Measurements from ENCODE around the gene RNF34. TPM values are rescaled to one million over a fixed set of nuclear protein-coding genes. Genes with fewer than 3 reads are reported as not detected.

RNF34 gene
- total RNA-seq, 1 experiment from 2014 or later = 66.4 TPM

- peak; percentile 55 for TF ChIP-seq CTCF (conservative IDR thresholded peaks at IDR 0.05)
- Histone ChIP-seq H2BK20ac (ENCODE audit: low read depth, low read length, poor library complexity, severe bottlenecking) (no peak overlapping the region), H2AK5ac (ENCODE audit: insufficient read length, low read length) (no peak overlapping the region), H3K4me1 (ENCODE audit: insufficient read depth, low read length) (no peaks in the 10 kb centered on the region), H2BK12ac (ENCODE audit: insufficient read length, low read depth, low read length) (no peak overlapping the region), H4K8ac (replicated peaks; ENCODE audit: insufficient read length, low read depth, low read length) (no peak overlapping the region), H3K18ac (ENCODE audit: insufficient read length, low read depth, low read length) (no peak overlapping the region), H3K14ac (ENCODE audit: insufficient read depth, low read length) (no peak overlapping the region), H2BK5ac (ENCODE audit: insufficient read length, low read length) (no peak overlapping the region), H3K56ac (ENCODE audit: insufficient read length, low read depth, low read length) (no peak overlapping the region), H3K23ac (ENCODE audit: insufficient read length, low read depth, low read length) (no peak overlapping the region), H3K9me3 (ENCODE audit: control insufficient read depth, low read depth, low read length) (no peaks in the 10 kb centered on the region), H4K20me1 (ENCODE audit: control insufficient read depth, insufficient read depth, insufficient read length) (peaks cover 3% of the 10 kb centered on the region), H3K27me3 (ENCODE audit: insufficient read depth, low read length) (no peaks in the 10 kb centered on the region), H2BK15ac (ENCODE audit: low read depth, low read length) (no peak overlapping the region), H3K4me2 (ENCODE audit: insufficient read depth, insufficient read length, low read length) (no peak overlapping the region), H3K79me2 (ENCODE audit: insufficient read depth, low read length) (no peaks in the 10 kb centered on the region), H3K27ac (ENCODE audit: insufficient read length, low read depth, low read length) (no peak overlapping the region), H3K23me2 (ENCODE audit: insufficient read length, low read depth, low read length, poor library complexity, severe bottlenecking) (no peaks in the 10 kb centered on the region), H3K9ac (ENCODE audit: extremely low read depth, insufficient read length, low read length) (no peak overlapping the region), H3K79me1 (ENCODE audit: insufficient read depth, low read depth, low read length, poor library complexity, severe bottlenecking) (peaks cover 7% of the 10 kb centered on the region), H3T11ph (ENCODE audit: low read length) (no peak overlapping the region), H2AFZ (ENCODE audit: low read length) (no peak overlapping the region), H4K5ac (ENCODE audit: insufficient read length, low read depth, low read length) (no peak overlapping the region), H3K4ac (ENCODE audit: low read depth, low read length) (no peak overlapping the region), H2BK120ac (ENCODE audit: low read depth, low read length, poor library complexity, severe bottlenecking) (no peak overlapping the region), H4K91ac (ENCODE audit: insufficient read length, low read depth, low read length) (no peak overlapping the region)
- Mint-ChIP-seq H3K27ac (peak overlapping the region in 1 of 3 experiments; percentile 90; a peak in 1 of 7 replicates), H3K4me1 (peaks cover 2 to 15% of the 10 kb centered on the region in 2 experiments; a peak in 2 of 4 replicates), H3K36me3 (ENCODE audit: insufficient read depth in 1 of 3, low read depth in 3 of 3) (peaks cover 47 to 81% (median 77%) of the 10 kb centered on the region in 3 experiments), H3K9me3 (peaks cover 0 to 4% of the 10 kb centered on the region in 2 experiments; a peak in 2 of 5 replicates), H3K4me3 (no peak overlapping the region), H3K27me3 (ENCODE audit: low read depth) (peaks cover 1% of the 10 kb centered on the region; the same call in 1 of the 2 replicates)
- WGBS (ENCODE audit: extremely low coverage, insufficient read length, low lambda C conversion rate) = no CpG with 5 or more reads among the region's 17 CpGs
- DNase-seq = peak; percentile 71
These were observed 41.6 kb downstream of the RNF34 start for GRCh38 chr12:121441555-121441954.

Measured in H9 (cell line).